Limb (tissue), 2 donors: Measurements from ENCODE around the gene ATXN7L1.

Experiments
- DNase-seq, 2 donors: peaks; one replicate each; pipeline ENCODE4 v3.0.0-alpha.2; 2016; ENCODE audit errors: extremely low spot score in 2 of 2

The ATXN7L1 gene

DNA sequence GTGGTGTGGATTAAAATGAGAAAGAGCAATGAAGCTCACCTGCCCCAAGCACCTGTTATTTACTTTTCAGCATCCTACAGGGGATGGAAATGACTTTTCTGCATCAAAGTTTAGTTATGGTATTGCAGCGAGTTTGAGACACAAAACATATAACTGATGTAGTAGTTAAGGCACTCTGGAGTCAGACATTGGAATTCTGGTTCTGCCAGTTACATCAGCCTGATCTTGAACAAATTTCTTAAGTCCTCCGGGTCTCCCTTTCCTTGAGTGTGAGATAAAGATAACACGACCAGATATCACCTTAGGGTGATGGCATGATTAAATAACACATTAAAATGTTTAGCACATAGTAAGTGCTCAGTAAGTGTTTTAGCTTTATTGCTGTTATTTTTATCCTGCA is 97.4 kb downstream of the ATXN7L1 start:
- DNase-seq: no peak

DNA sequence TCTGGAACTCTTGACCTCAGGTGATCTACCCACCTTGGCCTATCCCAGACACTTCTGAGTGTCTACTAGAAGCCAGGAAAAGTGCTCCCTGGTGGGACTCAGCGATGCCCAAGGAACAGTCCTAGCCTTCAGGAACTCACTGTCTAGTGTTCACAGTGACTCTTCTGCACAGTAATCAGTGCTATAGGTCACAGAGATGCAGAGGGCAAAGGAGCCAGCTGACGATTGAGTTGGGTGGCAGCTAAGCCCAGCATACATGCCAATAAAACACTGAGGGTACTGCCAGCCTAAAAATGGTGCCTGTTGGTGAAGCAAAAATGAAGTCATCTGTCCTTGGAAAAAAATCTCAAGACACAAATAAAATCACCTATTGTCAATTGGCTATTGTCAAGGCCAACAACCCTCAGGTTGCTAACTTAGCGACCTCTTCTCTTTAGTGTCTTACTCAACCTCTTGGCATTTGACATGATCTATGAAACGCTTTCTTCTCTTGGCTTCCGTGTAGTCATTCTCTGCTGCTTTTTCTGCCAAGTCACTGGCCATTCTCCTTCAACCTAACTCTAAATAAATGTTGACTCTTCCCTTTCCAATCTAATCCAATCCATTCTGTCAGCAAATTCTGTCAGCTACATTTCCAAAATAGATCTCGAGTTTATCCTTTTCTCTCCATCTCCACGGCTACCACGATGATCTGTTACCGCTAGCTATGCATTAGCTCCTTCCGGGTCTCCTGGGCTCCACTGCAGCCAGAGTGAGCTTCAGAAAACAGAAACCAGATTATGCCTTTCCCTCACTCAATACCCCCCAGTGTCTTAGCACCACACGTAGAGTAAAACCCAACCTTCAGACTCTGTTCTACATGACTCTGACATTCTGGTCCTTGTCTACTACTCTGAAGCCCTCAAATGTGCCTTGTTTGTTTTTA is 99.2 kb downstream of the ATXN7L1 start:
- no peak for DNase-seq

- no peak for DNase-seq
These were observed 100.2 kb downstream of the ATXN7L1 start for GRCh38 chr7:105776068-105776790.

DNA sequence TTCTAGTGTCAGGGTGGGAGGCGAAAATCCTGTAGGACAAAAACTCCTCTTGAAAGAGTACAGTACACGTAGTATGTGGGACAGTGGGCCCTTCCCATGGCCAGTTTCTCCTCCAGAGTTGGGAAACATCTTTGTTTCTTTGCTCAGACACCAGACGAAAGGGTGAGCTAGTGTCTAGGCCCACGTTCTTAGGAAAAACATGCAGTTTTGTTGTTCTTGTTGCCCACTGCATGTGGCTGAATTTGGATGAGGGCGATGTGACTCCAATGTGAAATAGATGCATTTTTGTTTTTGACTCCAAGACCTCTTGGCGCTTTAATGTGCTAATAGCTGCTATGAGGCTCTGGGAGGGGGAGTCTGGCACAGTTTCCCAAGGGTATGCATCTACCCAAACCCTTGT is 100.8 kb downstream of the ATXN7L1 start:
- no peak for DNase-seq

DNA sequence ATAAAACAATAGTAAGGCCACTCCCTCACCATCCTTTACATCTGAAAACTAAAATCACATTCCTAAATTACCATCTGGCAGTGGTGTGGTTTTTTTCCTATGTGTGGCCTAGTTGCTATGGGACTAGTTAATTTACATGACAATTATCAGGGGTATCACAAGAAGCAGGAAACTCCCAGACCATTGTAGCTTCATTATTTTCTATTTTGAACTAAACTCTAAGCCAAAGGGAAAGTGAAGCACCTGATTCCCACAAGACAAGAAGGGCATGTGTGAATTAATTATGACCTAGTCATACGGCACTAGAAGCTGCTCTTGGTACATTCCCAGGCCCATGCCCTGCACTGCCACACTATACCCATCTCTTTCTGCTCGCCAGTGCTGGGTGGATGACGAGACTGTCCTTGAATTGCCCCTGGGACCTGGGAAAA is 103.4 kb downstream of the ATXN7L1 start:
- DNase-seq: no peak

DNA sequence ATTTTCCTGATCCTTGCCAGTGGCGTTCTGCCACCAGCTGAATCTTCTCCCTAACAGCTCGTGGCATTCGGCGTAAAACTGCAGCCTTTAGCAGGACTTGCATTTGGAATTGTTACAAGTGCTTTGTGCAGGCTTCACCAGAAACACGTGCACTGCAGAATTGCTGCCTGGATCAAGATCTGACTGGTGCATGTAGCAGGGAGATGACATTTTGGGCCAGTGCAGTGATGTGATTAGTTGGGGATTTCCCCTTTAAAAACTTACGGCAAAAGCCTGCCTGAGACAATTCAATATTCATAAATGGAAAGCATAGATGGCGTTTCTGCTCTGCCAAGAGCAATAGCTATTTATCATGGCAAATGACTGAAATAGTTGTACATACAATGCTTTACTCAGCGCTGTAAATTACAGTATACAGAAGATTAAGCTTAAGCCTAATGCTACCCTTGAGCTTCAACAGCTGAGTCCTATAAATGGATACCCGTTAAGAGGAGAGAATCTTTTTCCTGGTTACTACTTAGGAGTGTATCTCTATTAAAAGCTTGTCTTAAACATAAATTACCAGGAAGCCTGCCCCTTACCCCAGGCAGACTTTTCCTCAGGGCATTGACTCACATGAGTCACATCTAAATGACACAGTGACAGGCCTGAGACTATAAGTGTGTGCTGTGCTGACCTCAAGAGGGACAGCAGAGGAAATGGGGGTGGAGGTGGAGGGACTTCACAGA is 106.3 kb downstream of the ATXN7L1 start:
- DNase-seq: peak; percentile 44 to 59

GRCh38 chr7:105768898-105769507 is 107.4 kb downstream of the ATXN7L1 start:
- no peak for DNase-seq

DNA sequence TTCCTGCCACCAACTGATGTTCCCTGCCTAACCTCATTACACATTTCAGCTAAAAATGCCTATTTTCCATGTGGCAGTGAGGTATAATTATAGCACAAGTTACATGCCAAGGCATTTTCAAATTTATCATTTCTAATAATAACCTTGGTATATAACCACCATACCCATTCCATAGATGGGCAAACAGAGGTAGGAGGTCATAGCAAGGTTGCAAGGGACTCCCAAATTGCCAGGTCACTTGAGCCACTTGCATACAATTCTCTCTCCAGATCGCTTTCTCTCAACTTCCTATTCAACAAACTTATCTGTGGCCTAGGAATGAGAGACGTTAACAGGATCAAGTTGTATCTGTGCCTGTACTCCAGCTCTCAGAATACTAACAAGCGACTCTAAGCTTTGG is 108.3 kb downstream of the ATXN7L1 start:
- no peak for DNase-seq

- DNase-seq: no peak
These were observed 109.9 kb downstream of the ATXN7L1 start for GRCh38 chr7:105766421-105767073.

GRCh38 chr7:105765846-105766245 is 110.6 kb downstream of the ATXN7L1 start:
- DNase-seq: no peak

DNA sequence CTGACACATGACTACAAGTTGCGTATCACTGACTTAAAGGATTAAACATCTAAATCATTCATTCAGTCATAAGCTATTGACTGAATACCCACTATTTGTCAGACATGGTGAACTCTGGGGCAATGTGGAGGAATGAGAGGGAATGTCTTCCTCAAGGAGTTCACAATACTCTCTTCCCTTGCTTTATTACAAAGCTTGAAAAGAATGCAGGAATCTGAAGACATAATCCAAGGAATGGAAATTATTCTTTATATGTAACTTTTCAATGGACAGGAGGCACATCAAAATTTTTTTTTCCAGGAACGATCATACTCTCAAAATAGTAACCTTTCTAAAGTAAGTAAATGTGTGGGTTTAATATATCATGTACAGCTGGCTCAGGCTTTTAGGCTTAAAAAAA is 111.9 kb downstream of the ATXN7L1 start:
- DNase-seq: no peak

DNA sequence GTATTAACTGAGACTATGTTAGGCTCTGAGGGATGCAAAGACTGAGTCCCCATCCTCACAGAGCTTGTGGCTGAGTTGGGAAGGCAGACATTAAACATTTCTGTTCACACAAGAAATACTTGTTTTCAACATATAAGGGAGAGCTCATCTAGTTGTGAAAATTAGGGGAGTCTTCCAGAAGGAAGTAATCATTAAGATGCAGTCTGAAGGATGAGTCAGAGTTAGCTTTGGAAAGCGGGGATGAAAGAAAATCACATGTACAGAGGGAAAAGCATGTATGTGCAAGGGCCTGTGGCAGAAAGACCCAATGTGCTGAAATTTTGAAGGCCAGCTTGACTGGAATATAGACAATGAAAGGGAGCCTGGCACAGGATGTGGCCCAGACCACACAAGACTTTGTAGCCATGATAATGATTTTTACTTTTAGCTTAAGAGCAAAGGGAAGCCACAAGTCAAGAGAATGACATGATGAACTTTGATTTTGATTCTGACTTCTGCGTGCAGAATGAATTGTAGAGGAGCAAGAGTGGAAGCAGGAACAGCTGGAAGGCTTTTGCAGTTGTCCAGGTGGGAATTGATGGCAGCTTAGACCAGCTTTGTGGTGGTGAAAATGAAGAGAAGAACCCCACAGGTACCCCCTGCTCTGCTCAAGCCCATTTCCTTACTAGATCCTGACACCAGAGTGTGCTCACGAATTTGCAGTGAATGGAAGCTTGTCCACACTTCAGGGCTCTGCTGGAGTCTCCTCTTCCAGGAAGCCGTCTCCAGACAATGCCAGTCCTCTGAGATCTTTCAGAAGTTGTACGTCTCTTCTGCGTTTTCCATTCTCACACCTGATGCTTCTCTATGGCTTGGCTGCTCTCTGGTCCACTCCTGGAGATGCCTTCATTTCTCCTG is 115.6 kb downstream of the ATXN7L1 start:
- no peak for DNase-seq

DNA sequence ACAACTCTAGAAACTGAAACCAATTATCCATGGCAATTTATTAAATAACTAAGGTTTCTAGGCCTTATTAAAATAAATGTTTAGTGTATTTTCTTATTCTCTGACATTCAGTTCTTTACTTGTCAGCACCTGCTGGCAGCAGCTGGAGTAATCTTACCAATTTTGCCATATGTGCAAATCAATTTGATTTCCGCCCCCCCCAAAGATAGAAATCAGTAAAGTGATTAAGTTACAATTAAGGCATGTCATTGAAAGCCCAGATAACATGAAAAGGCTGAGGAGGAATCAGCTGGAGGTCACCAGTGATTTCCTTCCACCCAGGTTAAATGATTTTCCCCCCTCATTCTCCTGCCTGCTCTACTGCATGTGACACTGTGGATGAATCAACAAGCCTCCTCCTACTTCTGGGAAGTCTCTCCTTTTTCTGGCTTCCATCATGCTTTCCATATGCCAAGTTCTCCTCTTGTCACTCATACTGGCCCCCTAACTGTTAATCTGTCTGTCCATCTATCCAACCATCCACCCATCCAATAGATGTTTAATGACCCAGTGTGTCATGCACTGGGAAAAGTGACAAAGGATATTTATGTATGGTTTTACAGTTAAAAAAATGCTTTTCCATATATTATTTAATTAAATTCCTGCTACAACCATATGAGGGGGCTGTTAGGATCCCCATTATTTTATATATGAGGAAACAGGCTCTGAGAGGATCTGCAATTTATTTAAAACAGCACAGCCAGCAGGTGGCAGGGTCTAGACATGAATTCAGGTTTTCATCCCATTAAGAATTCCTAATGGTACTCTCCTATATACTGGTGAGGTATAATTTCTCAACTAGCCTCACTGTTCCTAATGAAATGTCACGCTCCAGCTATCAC is 116.5 kb downstream of the ATXN7L1 start:
- DNase-seq: peak; percentile 54 to 62

- no peak for DNase-seq
These were observed 120.0 kb downstream of the ATXN7L1 start for GRCh38 chr7:105756367-105756766.

DNA sequence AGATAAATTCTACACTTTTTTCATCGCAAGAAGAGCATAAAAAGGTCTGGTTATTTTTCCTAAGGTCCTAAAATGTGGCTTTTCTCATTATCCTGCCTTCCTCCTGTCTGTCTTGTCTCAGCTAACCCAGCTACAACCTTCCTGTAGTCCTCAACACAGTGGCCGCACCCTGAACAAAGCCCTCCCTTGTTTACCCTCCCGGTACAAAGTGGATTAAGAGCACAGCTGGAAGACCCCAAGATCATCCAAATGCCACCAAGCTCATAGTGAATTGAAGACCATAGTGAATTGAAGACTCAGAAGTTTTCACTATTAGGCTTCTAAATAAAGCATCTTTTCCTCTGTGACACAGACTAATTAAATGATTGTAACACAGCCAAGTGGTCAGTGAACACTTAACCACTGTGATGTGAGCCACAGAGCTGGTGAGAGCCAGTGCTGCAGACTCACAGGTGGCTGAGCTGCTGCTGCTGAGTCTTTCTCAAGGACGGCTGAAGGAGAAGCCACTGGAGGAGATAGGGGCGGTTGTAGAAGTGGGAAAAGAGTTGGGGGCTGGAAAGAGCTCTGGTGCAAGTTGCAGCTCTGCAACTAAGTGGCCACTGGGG is 123.6 kb downstream of the ATXN7L1 start:
- no peak for DNase-seq

- DNase-seq: no peak
These were observed 125.3 kb downstream of the ATXN7L1 start for GRCh38 chr7:105751054-105751453.

DNA sequence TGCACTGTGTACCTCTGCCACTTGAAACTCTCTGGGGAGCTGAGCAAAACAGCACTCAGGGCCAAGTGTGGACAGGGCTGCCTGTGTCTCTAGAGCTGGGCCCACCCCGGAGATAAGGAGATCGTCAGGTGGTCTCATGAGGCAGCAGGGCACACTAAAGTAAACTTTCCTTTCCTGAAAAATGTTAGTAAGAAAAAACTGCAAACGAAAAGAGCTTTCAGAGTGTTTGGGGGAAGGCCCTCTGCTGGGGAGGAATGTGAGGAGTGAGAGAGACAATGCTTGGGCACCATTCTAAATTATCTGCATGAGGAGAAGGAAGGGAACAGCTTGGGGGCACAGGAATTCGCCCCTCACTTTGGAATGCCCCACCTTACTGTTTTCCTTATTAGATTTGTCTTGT is 127.7 kb downstream of the ATXN7L1 start:
- DNase-seq: no peak

DNA sequence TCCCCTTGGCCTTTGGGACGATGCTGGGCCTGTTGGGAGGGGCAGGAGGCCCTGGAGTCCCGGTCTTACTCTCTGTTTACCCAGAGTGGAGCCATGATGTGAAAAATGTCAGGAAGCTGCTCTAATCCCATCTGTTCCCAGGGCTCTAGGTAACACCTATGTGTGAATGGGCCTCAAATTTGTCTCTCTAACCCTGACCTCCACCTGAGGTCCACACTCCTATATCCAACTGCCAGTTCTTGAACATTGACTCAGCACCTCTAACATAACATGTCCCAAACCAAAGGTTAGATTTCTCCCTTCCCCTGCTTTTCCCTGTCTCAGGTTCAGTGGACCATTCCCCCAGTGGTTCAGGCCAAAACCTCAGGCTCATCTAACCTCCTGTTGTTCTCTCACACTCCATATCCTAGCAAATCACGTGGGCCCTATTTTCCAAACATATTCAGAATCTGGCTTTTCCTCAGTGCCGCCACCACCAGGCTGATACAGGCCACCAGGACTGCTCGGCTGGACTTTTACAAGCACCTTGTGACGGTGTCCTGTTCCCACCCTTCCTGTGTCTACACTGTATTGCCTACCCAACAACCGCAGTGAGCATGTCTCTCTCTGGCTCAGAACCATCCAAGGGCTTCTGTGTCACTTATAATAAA is 130.6 kb downstream of the ATXN7L1 start:
- no peak for DNase-seq
